ENCODE results near the gene TMEM203.

DNA sequence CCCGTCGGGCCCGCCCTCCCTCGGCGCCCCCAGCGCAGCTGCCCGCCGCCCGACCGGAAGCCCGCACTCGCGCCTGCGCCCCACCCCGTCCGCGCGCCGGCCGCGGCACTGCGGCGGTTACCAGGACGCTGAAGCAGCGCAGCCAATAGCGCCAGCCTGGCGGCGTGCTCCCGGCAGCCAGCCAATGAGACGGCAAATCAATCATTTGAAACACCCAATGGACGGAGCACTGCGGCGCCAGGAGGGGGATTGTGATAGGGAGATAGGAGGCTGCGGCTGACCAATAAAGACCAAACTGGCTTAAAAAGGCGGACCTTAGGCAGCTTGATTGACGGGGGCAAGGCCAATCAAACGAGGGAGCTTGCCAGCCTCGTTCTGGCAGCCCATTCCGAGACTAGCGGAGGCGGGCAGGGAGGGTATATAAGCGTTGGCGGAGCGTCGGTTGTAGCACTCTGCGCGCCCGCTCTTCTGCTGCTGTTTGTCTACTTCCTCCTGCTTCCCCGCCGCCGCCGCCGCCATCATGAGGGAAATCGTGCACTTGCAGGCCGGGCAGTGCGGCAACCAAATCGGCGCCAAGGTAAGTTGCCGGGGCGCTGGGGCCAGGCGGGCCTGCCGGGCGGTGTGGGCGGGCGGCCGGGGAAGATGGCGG is 35.5 kb upstream of the TMEM203 start, which contains the start of gene TUBB4B:
- TF ChIP-seq CTCF (IDR thresholded peaks at IDR 0.05) (peak in 2 of 4 experiments; percentile 25 to 41), POLR2A (IDR thresholded peaks at IDR 0.05) (peak; percentile 97)
